Kidney epithelial cell (primary cell): Measurements from ENCODE around the gene KLRB1. TPM values are rescaled to one million over a fixed set of nuclear protein-coding genes. Genes with fewer than 3 reads are reported as not detected.

Experiments
- DNase-seq: peaks from one replicate; pipeline ENCODE4 v3.0.0-alpha.2; 2010; ENCODE audit warnings: low read depth
- H3K27me3 ChIP-seq: 2 replicates; pipeline ENCODE4 v1.6.0; 2011; ENCODE audit warnings: low read length; ENCODE audit not compliant: control insufficient read depth, insufficient read depth
- H3K36me3 ChIP-seq: 2 replicates; pipeline ENCODE4 v1.5.1; 2011; ENCODE audit warnings: low read length; ENCODE audit not compliant: control insufficient read depth, insufficient read depth
- H3K4me3 ChIP-seq: 2 replicates; pipeline ENCODE4 v1.5.1; 2011; ENCODE audit warnings: low read depth, mild to moderate bottlenecking, control low read depth, low read length
- CTCF ChIP-seq: IDR thresholded peaks from 2 replicates; pipeline ENCODE4 v1.5.1; 2011; ENCODE audit warnings: mild to moderate bottlenecking, moderate library complexity, low read length, control low read depth, inconsistent platforms; ENCODE audit not compliant: insufficient read depth, poor library complexity, severe bottlenecking
- total RNA-seq: library from RNA; depleted of rRNA; stranded (reverse); fragments of >200 nt; gene quantifications from 2 replicates; pipeline ENCODE4 v1.2.3, GENCODE V29; 2015

Gene KLRB1
- not detected in 2 replicates for total RNA-seq

DNA sequence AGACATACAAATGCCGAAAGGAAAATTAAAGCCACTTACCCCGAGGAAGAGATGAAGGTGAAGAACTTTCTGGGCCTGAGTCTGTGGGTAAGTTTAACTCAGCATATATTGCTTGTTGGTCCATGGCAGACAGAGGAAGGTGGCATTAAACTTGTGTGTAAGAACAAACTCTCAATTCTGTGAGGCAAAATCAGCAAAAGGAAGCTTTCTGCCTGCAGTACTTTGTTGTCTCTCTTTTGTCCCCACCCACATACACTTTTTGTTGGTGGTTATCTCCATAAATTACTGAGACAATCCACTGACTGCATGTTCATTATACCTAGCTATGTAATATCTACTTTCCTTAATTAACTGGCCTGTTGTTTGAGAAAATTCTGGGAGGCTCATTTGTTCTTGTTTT, at the start of gene KLRB1:
KLRB1 (minus strand) TSS at position 201 of the 400 bp plus-strand sequence; CDS start at position 124, 77 bp downstream.
- Histone ChIP-seq H3K4me3 (no peak within 1 kb of the TSS), H3K27me3 (no peaks in the 10 kb centered on the region), H3K36me3 (no peaks in the 10 kb centered on the region)
- no peak for TF ChIP-seq CTCF
- no peak for DNase-seq

GRCh38 chr12:9651265-9651729, 43.6 kb upstream of the KLRB1 start:
- no peaks in the 10 kb centered on the region for H3K36me3 ChIP-seq
- TF ChIP-seq CTCF: no peak
- no peaks in the 10 kb centered on the region for H3K27me3 ChIP-seq
- no peak for DNase-seq
- H3K4me3 ChIP-seq: no peak overlapping the region

DNA sequence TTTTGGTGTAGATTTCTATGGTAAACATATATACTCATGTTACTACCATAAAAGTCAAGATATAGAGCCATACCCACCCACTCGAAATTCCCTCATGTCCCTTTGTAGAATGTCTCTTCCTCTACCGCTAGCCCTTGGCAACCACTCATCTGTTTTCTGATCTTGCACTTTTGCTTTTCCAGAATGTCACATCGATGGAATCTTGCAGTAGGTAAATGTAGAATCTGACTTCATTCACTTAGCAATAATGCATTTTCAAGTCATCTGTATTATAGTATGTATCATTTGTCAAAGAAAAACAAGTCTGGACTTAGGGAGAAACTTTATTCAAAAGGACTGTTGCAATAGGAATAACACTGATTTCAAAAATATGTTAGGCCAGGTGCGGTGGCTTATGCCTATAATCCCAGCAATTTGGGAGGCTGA, 42.4 kb upstream of the KLRB1 start:
- no peak for TF ChIP-seq CTCF
- DNase-seq: no peak
- Histone ChIP-seq H3K27me3 (no peaks in the 10 kb centered on the region), H3K36me3 (no peaks in the 10 kb centered on the region), H3K4me3 (peak overlapping the region; percentile 53)

GRCh38 chr12:9649532-9649940, 41.8 kb upstream of the KLRB1 start:
- Histone ChIP-seq H3K27me3 (no peaks in the 10 kb centered on the region), H3K36me3 (no peaks in the 10 kb centered on the region), H3K4me3 (peak overlapping the region; percentile 53)
- no peak for TF ChIP-seq CTCF
- DNase-seq: no peak

- Histone ChIP-seq H3K36me3 (no peaks in the 10 kb centered on the region), H3K27me3 (no peaks in the 10 kb centered on the region), H3K4me3 (peak overlapping the region; percentile 53)
- no peak for TF ChIP-seq CTCF
- no peak for DNase-seq
Observed at GRCh38 chr12:9648701-9649531, 41.2 kb upstream of the KLRB1 start.
